ENCODE data around the gene SLC38A2. TPM values are rescaled to one million over a fixed set of nuclear protein-coding genes. Genes with fewer than 3 reads are reported as not detected.

The SLC38A2 gene
- 283 and 481 TPM in 2 replicates for total RNA-seq

DNA sequence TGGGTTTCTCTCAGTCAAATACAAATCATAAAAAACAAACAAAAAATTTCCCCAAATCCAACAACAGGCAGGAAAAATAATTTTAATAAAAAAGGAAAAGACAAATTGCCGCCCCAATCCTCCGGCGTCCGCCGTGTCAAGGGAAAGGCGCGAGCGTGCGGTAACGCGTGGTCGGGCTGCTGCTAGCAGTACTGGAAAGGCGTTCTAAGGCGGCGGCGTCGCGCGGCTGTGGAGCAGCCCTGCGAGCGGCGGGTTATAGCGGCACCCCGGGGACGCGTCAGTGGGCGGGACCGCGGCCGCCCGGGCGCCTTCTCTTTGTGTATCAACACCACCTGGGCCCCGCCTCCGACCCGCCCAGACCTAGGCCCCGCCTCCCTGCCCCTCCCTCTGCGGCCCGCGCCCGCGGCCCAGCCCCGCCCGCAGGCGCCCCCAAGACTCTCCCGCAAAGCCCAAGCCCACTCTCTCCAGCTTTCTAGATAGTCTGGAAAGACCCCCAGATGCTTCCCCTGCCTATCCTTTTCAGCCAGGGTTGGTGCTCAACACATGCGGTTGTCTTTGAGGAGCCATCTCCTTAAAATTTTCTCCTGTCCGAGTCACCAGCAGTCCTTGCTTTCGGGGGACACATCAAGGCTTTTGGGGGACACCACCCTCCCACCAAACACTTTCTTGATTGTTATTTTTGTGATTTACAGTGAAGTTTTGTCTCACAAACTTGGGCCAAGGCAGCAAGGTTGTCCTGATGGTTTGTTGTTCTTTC lies at the start of gene SLC38A2:
TSS of gene SLC38A2 (minus strand) at position 230 of the 757 bp plus-strand sequence. CDS start 1,480 bp downstream, outside the sequence.

Other genes starting within 250 kb of the SLC38A2 start
- gene SLC38A1, start 103.7 kb downstream of the SLC38A2 start, total RNA-seq: 57.4 and 83.5 TPM in 2 replicates